Skeletal muscle satellite cell (primary cell): Measurements from ENCODE around the gene SLC39A10.

Experiments
- H3K27me3 ChIP-seq: 2 replicates; pipeline ENCODE4 v1.7.0; 2013; ENCODE audit warnings: low read length; ENCODE audit not compliant: control insufficient read depth, insufficient read depth
- H3K36me3 ChIP-seq: 2 replicates; pipeline ENCODE4 v1.7.0; 2013; ENCODE audit warnings: mild to moderate bottlenecking, control low read depth, low read length; ENCODE audit not compliant: insufficient read depth
- H3K4me1 ChIP-seq: 2 replicates; pipeline ENCODE4 v1.7.0; 2013; ENCODE audit warnings: low read length; ENCODE audit not compliant: control insufficient read depth, insufficient read depth
- H3K4me2 ChIP-seq: 2 replicates; pipeline ENCODE4 v1.7.0; 2013; ENCODE audit warnings: mild to moderate bottlenecking, low read length
- H3K4me3 ChIP-seq: 2 replicates; pipeline ENCODE4 v1.7.0; 2013; ENCODE audit warnings: low read length
- H3K9ac ChIP-seq: 2 replicates; pipeline ENCODE4 v1.7.0; 2013; ENCODE audit warnings: mild to moderate bottlenecking, low read depth, low read length, moderate library complexity
- H3K9me3 ChIP-seq: replicated peaks from 2 replicates; pipeline ENCODE4 v1.7.0; 2013; ENCODE audit warnings: mild to moderate bottlenecking, control low read depth, low read length

The SLC39A10 gene

GRCh38 chr2:195706161-195706900 is 49.3 kb downstream of the SLC39A10 start:
- Histone ChIP-seq H3K4me2 (no peak overlapping the region), H3K9ac (no peak overlapping the region), H3K27me3 (no peaks in the 10 kb centered on the region), H3K36me3 (no peaks in the 10 kb centered on the region), H3K9me3 (no peaks in the 10 kb centered on the region), H3K4me1 (peaks cover 10% of the 10 kb centered on the region), H3K4me3 (no peak overlapping the region)

GRCh38 chr2:195709901-195710806 is 53.1 kb downstream of the SLC39A10 start:
- H3K4me2 ChIP-seq = peak overlapping the region; percentile 26
- H3K9ac ChIP-seq = no peak overlapping the region
- no peak overlapping the region for H3K4me3 ChIP-seq
- H3K36me3 ChIP-seq = peaks cover 6% of the 10 kb centered on the region
- H3K27me3 ChIP-seq = no peaks in the 10 kb centered on the region
- peaks cover 10% of the 10 kb centered on the region for H3K4me1 ChIP-seq
- no peaks in the 10 kb centered on the region for H3K9me3 ChIP-seq

- peaks cover 8% of the 10 kb centered on the region for H3K36me3 ChIP-seq
- no peaks in the 10 kb centered on the region for H3K9me3 ChIP-seq
These were observed 54.5 kb downstream of the SLC39A10 start for GRCh38 chr2:195711478-195711877.

GRCh38 chr2:195716466-195716865 is 59.4 kb downstream of the SLC39A10 start:
- Histone ChIP-seq H3K4me3 (no peak overlapping the region), H3K36me3 (peaks cover 12% of the 10 kb centered on the region), H3K9ac (no peak overlapping the region), H3K4me2 (no peak overlapping the region), H3K27me3 (no peaks in the 10 kb centered on the region), H3K4me1 (no peaks in the 10 kb centered on the region), H3K9me3 (no peaks in the 10 kb centered on the region)

More at GRCh38 chr2:195711478-195711877, 54.5 kb downstream of the SLC39A10 start:
- H3K4me2 ChIP-seq = no peak overlapping the region
- H3K4me3 ChIP-seq = no peak overlapping the region
- peaks cover 10% of the 10 kb centered on the region for H3K4me1 ChIP-seq
- H3K27me3 ChIP-seq = no peaks in the 10 kb centered on the region
- no peak overlapping the region for H3K9ac ChIP-seq

GRCh38 chr2:195721042-195721441 is 64.0 kb downstream of the SLC39A10 start:
- Histone ChIP-seq H3K36me3 (peaks cover 6% of the 10 kb centered on the region), H3K4me1 (no peaks in the 10 kb centered on the region), H3K9ac (no peak overlapping the region), H3K9me3 (no peaks in the 10 kb centered on the region), H3K27me3 (no peaks in the 10 kb centered on the region), H3K4me3 (no peak overlapping the region), H3K4me2 (no peak overlapping the region)

GRCh38 chr2:195722075-195722474 is 65.0 kb downstream of the SLC39A10 start:
- no peaks in the 10 kb centered on the region for H3K27me3 ChIP-seq
- H3K4me3 ChIP-seq = no peak overlapping the region
- H3K4me2 ChIP-seq = no peak overlapping the region
- no peaks in the 10 kb centered on the region for H3K9me3 ChIP-seq
- H3K9ac ChIP-seq = no peak overlapping the region
- H3K36me3 ChIP-seq = no peaks in the 10 kb centered on the region
- H3K4me1 ChIP-seq = no peaks in the 10 kb centered on the region

GRCh38 chr2:195727106-195727505 is 70.1 kb downstream of the SLC39A10 start:
- no peaks in the 10 kb centered on the region for H3K27me3 ChIP-seq
- H3K4me1 ChIP-seq = no peaks in the 10 kb centered on the region
- H3K4me2 ChIP-seq = no peak overlapping the region
- H3K9ac ChIP-seq = no peak overlapping the region
- peaks cover 9% of the 10 kb centered on the region for H3K36me3 ChIP-seq
- no peak overlapping the region for H3K4me3 ChIP-seq
- H3K9me3 ChIP-seq = no peaks in the 10 kb centered on the region

- H3K27me3 ChIP-seq = no peaks in the 10 kb centered on the region
- H3K4me2 ChIP-seq = no peak overlapping the region
- H3K9ac ChIP-seq = no peak overlapping the region
- no peak overlapping the region for H3K4me3 ChIP-seq
- peaks cover 13% of the 10 kb centered on the region for H3K4me1 ChIP-seq
- no peaks in the 10 kb centered on the region for H3K9me3 ChIP-seq
- H3K36me3 ChIP-seq = peaks cover 9% of the 10 kb centered on the region
These were observed 73.9 kb downstream of the SLC39A10 start for GRCh38 chr2:195730912-195731311.

GRCh38 chr2:195732574-195732973 is 75.5 kb downstream of the SLC39A10 start:
- no peak overlapping the region for H3K9ac ChIP-seq
- peaks cover 9% of the 10 kb centered on the region for H3K36me3 ChIP-seq
- H3K27me3 ChIP-seq = no peaks in the 10 kb centered on the region
- H3K4me2 ChIP-seq = no peak overlapping the region
- H3K9me3 ChIP-seq = no peaks in the 10 kb centered on the region
- H3K4me3 ChIP-seq = no peak overlapping the region
- peaks cover 20% of the 10 kb centered on the region for H3K4me1 ChIP-seq

GRCh38 chr2:195733831-195734230 is 76.8 kb downstream of the SLC39A10 start:
- Histone ChIP-seq H3K9me3 (no peaks in the 10 kb centered on the region), H3K36me3 (peaks cover 9% of the 10 kb centered on the region), H3K4me3 (no peak overlapping the region), H3K27me3 (no peaks in the 10 kb centered on the region), H3K9ac (no peak overlapping the region), H3K4me1 (peaks cover 26% of the 10 kb centered on the region), H3K4me2 (no peak overlapping the region)

GRCh38 chr2:195734395-195734794 is 77.4 kb downstream of the SLC39A10 start:
- Histone ChIP-seq H3K4me3 (no peak overlapping the region), H3K4me2 (peak overlapping the region; percentile 2), H3K27me3 (no peaks in the 10 kb centered on the region), H3K4me1 (peaks cover 26% of the 10 kb centered on the region), H3K36me3 (peaks cover 9% of the 10 kb centered on the region), H3K9me3 (no peaks in the 10 kb centered on the region), H3K9ac (no peak overlapping the region)
